Fibroblast of gingiva (primary cell): Measurements from ENCODE around the gene RSRP1.
A peak's percentile ranks its signal among the peaks of the same experiment; 100 is the strongest.
"Not testable (repeated sequence)": the region's sequence is repeated elsewhere in the genome, so short reads cannot be mapped to it uniquely, and the experiment has no call there.

ENCODE experiments used
- DNase-seq: peaks from one replicate; pipeline ENCODE4 v3.0.0-alpha.2; 2011; ENCODE audit warnings: low read depth

Gene RSRP1, protein sequence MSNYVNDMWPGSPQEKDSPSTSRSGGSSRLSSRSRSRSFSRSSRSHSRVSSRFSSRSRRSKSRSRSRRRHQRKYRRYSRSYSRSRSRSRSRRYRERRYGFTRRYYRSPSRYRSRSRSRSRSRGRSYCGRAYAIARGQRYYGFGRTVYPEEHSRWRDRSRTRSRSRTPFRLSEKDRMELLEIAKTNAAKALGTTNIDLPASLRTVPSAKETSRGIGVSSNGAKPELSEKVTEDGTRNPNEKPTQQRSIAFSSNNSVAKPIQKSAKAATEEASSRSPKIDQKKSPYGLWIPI

DNA sequence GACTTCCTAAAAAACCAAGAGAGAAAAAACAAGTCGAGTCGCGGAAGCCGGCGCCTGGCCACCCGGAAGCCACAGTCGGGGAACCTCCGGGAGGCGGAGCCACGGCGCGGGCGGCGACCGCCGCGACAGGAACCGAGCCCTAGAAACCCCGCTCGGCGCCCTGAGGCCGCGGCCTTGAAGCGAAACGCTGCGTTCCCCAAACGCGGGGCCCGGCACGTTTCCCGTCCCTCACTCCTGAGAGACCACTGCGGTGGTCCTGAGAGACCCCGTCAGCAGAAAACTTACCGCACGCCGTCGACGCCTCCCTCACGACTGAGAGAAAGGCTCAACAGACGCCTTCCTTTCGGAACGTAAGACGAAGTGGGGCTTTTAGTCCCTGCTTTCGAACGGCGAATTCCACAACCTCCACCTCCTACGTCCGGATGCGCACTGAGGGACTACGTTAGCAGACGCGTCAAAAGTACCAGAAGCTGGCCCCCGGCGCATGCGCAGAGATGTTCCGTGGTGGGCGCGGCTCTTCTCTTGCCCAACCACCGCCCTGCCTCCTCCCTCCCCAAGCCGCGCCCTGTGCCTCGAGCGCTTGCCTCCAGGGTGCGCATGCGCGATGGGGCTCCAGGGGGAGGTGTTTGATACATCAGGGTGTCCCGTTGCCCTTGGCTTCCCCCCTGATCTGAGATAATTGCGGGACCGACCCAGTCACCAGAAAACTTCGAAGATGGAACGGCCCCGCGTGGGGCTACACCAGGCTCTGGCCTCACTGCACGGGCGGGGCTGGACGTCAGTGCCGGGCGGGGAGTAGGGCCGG lies at the start of gene RSRP1:
Gene RSRP1, minus strand, starts transcription at position 431 of the 805 bp plus-strand sequence. CDS start 491 bp downstream, outside the sequence.
- peak; percentile 98 for DNase-seq

DNA sequence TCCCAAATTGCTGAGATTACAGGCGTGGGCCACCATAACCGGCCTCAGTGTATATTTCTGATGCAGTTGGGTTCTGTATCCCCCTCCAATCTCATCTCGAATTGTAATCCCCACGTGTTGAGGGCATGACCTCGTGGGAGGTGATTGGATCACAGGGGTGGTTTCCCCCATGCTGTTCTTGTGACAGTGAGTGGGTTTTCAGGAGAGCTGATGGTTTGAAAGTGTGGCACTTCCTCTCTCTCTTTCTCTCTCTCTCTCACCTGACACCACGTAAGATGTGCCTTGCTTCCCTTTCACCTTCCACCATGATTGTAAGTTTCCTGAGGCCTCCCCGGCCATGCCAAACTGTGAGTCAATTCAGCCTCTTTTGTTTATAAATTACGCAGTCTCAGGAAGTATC lies 49.2 kb upstream of the RSRP1 start:
- not testable (repeated sequence) for DNase-seq

DNA sequence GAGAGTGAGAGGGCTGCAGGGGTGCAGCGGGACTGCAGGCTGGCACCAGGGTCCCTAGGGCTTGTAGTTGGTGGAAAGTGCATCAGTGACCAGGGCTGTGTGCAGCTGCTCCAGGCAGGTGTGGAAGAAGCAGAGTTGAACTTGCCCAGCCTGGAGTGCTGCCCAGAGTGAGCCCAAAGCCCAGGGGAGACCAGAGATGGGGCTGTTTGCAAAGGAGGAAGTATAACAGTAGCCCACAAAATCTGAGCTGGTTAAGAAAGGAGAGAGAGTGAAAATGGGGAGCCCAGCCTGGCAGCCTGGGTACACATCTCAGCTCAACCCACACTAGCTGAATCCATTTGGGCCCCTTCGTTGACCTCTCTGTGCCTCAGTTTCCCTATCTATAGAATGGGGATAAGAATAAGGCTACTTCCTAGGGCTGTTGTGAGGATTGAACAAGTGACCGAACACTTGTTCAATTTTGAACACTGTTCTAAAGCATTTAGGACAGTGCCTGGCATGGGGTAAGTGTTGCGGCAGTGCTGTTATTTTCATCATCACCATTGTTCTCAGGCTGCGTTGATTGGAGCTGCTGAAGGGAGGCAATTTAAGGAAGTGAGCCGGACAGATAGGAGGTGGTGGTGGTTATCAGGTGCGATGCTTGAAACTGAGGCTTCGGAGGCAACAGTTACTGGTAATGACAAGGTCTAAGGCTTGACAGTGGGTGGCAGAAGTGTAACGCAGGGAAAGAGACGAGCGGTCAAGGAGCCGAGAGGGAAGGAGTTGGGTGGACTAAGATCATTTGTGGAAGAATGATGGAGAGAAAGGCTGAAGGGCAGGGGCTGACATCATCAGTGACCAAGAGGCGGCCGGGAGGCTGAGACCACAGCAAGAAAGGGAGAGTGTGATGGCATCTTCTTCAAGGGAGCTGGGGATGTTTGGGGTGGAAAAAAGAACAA lies 47.9 kb upstream of the RSRP1 start:
- DNase-seq: not testable (repeated sequence)

DNA sequence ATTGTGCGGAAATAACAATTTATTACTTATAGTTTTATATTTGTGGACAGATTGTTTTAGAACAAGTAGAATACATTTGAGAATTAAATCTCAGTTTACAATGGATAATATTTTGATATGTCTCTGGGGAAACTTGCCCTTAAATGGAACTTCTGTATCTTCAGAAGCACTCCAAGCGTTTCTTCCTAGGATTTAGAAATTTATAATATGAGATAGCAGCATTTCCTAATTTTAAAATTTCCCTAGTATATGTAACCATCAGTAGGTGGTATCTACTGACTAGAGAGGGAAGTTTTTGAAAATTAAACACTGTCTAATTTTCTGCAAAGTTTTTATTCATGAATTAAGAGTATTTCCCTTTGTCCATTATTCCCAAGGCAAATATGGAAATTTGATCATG lies 46.2 kb upstream of the RSRP1 start:
- not testable (repeated sequence) for DNase-seq

DNA sequence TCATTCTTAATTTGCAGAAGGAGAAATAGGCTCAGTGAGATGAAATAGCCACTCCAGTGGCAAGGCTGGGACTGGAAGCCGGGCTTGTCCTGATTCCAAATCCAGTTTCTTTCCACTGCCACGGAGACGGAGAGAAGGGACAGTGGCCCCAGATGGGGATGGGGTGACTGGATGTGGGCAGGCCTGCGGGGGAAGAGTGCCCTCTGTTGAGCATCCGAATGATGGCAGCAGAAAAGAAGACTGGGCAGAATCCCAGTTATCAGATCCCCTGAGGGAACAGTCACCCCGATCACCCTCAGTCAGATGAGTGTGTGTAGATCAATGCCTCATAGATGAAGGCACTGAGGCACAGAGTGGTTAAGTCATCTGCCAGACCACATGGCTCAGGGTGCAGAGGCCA lies 42.8 kb upstream of the RSRP1 start:
- not testable (repeated sequence) for DNase-seq

DNA sequence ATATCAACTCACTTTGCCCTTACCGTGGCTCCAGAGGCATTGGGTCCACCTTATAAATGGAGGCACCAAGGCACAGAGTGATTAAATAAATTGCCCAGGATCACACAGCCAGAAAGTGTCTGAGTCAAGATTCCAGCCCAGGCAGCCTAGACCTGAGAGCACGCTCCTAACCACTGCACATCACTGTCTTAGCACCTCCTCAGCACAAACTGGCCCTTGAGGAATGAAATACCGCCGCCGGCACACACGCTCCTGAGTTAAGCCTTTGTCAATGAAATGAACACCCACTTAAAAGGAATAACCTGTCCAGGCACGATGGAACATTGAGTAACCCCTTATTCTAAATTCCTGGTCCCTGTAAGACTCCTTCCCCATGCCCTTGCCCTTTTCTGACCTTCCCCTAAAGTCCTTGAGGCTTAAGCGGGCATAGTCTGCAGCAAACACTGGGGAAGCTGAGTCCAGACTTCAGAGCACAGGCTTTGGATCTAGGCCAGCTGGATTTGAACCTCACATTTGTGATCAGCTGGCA lies 41.4 kb upstream of the RSRP1 start:
- DNase-seq: not testable (repeated sequence)

DNA sequence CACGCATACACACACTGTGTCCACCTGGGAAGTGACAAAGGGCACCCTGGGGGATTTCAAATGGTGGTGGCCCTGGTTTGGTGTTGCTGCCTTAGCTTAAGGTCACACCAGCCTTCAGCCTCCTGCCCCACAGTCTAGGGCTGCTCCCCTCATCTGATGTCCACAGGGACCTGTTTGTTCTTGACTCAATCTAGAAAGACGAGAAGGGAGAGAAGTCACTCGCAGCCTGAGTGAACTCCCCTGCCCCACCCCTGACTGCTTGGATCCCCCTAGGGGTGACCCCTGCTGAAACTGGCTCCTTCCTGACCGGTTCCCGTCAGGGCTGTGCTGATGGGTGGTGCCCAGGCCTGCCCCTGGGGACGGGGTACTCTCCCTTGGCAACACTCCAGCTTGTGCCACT lies 39.9 kb upstream of the RSRP1 start:
- not testable (repeated sequence) for DNase-seq

DNA sequence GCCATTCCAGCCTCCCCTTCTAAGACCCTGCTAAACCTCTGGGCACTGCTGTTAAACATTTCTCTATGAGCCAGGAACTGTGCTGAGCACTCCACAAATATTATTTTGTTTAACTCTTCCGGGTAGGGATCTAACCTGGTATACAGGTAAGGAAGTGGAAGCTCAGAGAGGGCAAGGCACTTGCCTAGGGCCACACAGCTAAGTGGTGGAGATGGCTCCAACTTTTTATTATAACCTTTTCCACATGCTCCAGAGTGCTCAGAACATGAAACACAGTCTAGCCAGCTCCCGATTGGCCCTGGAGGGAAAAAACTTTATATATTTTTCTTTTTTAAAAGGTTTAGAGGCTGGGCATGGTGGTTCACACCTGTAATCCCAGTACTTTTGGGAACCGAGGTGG lies 38.6 kb upstream of the RSRP1 start:
- DNase-seq: not testable (repeated sequence)

DNA sequence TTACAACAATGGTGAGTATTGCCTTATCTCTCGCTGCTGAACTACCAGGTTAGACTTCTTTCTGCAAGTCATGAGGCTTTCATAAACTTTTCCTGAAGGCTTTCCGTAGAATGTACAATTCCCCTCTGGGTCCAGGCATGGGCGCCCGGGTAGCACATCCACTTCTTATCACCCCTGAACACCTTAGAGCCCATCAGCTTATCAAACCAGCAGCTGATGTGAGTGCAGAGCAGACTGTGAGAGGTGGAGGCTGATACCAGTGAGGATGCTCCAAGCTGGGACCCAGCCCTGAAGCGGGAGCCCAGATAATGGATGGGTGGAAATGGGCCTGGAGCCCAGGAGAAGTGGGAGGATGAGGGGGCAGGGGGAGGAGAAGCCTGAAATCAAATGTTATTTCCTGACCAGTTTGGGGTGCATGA lies 32.4 kb upstream of the RSRP1 start:
- not testable (repeated sequence) for DNase-seq

DNA sequence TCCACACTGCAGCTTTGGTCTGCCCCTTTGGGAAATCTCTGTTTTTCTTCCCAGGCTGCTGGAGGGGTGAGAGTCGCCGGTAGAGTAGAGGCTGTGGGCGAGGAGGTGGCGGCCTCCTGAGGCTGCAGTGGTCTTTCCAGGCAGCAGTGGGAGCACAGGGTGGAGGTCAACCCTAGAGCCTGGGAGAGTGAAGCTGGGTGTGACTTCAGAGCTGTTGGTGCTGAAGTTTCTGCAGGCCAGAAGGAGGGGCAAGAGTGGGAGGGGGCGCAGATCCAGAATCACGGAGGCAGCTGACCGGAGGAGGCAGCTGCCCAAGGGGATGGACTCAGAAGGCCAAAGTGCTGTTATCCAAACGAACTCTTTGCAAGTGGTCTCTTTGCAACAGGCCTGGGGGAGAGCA lies 31.5 kb upstream of the RSRP1 start:
- DNase-seq: not testable (repeated sequence)

DNA sequence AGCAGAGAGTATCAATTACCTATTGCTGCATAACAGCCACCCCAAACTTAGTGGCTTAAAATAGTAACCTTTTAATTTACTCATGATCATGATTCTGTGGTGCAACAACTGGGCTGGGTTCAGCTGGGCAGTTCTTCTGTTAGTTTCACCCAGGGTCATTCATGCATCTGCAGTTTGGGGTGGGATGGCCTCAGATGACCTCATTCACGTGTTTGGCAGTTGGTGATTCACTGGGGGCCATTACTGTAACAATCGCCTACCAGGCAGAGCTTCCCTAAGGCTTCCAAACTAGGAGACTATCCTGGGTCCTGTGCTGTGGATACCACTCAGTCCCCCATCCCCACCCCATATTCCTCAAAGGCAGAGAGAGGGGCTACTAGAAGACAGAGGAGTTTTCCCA lies 31.1 kb upstream of the RSRP1 start:
- not testable (repeated sequence) for DNase-seq

DNA sequence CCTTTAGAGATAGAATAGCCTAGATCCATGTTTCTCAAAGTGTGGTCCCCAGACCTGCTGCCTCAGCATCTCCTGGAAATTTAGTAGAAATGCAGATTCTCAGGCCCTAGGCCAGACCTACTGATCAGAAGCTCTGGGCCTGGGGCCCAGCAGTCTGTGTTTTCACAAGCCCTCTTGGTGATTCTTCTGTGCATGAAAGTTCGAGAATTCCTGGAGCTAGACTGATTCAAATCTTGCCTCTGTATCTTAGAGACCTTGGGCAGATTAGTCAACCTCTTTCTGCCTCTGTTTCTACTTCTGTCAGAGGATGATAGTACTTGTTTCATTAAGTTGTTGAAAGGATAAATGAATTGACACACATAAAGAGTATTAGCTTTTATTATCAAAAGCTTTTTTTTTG lies 30.0 kb upstream of the RSRP1 start:
- DNase-seq: not testable (repeated sequence)

DNA sequence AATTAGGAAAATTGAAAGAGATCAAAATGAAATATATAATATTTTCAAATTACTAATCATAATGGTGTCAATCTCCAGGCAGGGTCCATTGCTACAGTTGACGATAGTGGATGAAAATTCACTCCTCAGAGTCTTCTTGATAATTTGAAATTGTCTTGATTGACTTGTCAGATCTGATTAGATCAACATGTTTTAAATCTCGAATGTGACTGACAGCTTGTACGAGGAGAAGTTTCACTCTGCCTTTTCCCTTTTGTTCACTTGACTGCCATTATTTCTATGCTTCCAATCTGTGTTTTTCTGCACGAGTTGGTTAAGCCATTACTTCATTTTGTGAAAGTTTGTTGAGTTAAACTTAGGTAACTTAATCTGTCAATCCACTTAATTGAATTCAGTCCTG lies 28.4 kb upstream of the RSRP1 start:
- not testable (repeated sequence) for DNase-seq

DNA sequence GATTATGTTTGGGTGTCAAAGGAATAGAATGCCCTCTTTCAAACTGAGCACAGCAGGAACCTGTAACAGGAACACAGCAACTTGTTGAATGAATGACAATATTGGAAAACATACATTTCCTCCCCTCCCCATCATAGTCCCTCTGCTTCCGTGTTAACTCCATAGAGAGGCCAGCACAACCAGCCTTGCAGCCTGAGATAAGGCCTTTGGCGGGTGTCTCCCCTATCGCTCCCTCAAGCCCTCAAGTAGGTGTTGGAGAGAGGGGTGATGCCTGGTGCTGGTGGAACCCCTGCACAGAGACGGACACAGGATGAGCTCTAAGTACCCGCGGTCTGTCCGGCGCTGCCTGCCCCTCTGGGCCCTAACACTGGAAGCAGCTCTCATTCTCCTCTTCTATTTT lies 25.0 kb upstream of the RSRP1 start, which contains the start of gene RHD:
Gene RHD, plus strand, starts transcription at position 272 of the 400 bp plus-strand sequence. Its CDS starts 39 bp downstream, at position 311.
- DNase-seq: not testable (repeated sequence)

DNA sequence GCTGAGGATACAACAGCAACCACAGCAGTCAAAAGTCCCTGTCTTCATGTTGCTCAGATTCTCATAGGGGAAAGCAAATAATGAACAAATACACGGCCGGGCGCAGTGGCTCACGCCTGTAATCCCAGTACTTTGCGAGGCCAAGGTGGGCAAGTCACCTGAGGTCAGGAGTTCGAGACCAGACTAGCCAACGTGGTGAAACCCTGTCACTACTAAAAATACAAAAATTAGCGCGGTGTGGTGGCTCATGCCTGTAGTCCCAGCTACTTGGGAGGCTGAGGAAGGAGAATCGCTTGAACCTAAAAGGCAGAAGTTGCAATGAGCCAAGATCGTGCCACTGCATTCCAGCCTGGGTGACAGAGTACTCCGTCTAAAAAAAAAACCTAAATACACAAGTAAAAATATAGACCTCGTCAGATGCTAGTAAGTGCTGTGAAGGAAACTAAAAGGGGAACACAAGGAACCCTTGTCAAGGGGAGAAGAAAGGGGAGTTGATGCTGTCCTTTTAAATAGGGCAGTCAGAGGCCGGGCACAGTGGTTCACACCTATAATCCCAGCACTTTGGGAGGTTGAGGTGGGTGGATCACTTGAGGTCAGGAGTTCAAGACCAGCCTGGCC lies 21.0 kb upstream of the RSRP1 start:
- DNase-seq: not testable (repeated sequence)

DNA sequence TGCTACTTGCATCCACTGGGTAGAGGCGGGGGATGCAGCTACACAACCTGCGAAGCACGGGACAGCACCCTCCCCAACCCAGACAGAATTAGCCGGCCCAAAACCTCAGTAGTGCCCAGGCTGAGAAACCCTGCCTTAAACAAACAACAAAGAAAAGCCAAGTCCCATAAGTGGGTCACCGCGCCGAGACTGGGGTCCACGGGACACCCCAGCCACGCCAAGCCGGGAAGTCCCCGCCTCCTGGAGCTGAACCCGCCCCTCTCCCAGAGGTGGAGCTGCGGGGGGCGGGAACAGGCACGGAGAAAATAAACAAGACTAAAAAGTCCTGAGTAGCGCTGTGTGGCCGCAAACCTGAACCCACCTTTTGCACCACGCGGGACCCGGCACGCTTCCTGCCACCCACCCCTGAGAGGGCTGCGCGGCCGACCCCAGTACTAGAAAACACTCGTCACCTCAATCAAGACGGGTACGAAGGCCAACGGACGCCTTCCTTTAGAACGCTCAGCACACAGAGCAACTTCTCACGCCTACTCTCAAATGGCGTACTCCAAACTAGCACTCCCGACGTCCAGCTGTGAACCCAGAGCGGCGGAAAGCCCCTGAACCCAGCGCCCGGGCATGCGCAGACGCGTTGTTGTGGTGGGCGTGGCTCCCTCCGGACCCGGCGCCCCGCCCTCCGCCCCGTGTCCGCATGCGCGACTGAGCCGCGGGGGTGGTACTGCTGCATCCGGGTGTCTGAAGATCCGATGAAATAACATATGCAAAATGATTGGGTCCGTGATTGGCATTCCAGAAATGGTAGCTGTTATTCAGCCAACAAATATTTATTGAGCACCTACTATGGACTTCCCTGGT lies 20.3 kb upstream of the RSRP1 start:
- peak; percentile 71 for DNase-seq

DNA sequence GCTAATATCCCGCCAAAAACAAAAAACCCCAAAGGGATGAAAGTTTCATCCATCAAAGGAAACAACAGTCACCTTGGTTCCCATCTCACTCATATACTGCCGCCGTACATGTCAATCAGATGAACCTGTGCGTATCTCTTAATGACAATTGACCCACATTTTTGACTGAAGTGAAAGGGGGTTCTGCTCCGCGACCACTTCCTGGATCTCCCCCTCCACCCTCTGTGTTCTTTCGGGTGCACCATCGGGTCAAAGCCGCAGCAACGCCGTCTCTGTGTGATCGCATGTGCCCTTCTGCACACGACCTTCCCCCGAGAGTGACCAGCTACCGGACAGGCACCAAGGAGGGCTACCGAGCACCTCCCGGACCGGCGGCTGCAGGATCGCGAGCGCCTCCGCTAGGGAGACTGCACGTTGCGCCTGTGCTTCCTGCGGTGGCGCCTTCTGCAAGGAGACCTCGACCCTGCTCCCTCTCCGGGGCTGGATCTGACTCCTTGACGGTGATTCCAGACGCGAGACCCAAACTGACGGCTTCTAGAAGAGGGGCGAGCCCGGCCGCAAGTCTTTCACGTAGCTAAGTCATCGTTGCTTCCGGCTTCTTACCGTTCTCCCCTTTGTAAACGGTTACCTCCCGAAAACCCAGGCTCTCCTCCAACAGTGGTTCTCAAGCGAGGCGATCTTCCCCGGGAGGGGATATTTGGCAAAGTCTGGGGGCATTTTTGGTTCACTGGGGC lies 19.5 kb upstream of the RSRP1 start:
- DNase-seq: not testable (repeated sequence)

DNA sequence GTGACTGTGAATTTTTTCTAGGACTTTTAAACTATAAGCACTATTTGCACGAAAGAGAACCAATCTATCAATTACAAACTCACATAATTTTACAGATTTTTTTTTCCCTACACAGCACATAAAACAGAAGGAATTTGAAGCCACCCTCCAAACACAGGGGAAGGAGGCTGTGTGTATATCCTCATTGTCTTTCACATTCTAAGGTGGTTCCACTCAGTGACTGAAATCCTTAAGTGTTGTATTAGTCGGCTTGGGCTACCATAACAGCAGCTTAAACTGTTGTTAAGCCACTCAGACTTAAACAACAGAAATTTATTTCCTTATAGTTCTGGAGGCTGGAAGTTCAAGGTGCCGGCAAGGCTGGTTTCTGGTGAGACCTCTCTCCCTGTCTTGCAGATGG lies 13.1 kb upstream of the RSRP1 start:
- DNase-seq: not testable (repeated sequence)

DNA sequence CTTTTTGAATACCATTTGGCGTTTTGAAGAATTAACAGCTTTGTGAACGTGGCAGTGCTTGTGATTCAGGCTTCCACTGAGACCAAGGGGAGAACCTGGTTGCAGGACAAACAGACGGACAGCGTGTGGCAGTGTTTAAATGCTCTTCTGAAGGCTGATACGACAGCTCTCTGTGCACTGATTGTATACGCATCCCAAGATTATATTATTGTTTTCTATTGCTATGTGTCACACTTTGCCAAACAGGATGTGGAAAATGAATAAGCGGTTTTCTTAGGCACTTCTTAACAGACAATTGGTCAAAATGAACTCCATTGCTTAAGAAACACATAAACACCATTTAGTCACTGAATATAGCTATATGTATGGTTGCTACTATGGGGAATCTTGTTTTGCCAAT lies 12.6 kb upstream of the RSRP1 start:
- DNase-seq: peak; percentile 48

DNA sequence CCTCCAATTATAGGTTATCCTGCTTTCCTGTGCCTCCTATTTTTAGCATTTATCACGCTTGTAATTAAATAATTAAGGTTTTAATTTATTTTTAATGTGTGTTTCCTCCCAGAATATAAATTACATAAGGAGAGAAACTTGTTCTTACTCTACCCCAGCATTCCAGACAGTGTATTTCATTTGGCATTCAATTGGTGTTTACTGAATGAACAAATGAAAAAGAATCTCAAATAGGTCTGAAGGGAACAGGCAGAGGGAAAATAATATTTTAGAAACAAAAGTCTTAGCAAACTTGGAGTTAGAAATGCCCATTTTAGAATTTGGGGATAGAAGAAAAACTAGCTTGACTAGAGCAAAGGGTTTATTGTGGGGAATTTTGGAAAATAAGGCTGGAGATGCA lies 9.9 kb upstream of the RSRP1 start:
- DNase-seq: no peak
